ENCODE results near the gene SLC6A3.

The SLC6A3 gene

DNA sequence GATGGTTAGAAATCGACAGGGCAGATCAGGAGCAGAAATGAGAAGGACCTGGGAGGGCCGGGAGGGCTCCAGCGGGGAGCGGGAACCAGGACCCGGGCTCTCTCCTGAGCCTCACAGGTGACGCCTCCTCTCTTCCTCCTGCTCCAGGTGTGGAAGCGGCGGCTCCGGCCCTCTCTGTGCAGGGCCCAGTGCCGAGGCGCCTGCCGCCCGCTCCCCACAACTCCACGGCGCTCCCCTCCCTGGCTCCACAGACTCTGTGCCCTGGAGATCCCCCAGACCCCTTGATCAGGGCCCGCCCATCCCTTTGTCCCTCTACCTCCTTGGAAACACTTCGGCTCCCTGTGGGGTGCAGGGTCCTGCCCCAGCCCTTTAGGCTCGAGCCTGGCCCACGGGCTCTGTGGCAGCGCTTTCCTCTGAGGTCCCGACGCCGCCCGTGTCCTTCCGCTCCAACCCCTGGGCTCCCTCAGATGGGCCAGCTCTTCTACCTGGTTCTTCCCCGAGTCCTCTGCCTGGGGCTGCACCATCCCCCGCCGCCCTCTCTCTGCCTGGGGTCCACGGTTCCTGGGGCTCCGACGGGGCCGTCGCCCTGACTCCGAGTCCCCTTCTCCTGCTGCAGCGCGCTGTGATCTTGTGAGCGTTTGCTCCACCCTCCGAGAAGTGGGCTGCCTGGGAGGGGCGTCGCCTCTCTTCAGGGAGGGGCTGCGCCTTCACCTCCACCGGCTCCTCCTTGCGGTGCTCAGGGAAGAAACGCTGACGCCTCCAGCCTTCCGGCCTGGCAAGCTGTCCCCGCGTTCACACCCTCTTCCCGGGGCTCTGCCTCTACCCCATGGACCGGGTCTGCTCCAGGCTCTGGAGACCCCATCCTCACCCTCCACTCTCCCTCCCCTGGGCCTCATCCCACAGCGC is 22.4 kb upstream of the SLC6A3 start:
- TF ChIP-seq, protein P1, sequence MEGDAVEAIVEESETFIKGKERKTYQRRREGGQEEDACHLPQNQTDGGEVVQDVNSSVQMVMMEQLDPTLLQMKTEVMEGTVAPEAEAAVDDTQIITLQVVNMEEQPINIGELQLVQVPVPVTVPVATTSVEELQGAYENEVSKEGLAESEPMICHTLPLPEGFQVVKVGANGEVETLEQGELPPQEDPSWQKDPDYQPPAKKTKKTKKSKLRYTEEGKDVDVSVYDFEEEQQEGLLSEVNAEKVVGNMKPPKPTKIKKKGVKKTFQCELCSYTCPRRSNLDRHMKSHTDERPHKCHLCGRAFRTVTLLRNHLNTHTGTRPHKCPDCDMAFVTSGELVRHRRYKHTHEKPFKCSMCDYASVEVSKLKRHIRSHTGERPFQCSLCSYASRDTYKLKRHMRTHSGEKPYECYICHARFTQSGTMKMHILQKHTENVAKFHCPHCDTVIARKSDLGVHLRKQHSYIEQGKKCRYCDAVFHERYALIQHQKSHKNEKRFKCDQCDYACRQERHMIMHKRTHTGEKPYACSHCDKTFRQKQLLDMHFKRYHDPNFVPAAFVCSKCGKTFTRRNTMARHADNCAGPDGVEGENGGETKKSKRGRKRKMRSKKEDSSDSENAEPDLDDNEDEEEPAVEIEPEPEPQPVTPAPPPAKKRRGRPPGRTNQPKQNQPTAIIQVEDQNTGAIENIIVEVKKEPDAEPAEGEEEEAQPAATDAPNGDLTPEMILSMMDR (IDR thresholded peaks at IDR 0.05; ENCODE audit: low read depth, low read length) = no peak

DNA sequence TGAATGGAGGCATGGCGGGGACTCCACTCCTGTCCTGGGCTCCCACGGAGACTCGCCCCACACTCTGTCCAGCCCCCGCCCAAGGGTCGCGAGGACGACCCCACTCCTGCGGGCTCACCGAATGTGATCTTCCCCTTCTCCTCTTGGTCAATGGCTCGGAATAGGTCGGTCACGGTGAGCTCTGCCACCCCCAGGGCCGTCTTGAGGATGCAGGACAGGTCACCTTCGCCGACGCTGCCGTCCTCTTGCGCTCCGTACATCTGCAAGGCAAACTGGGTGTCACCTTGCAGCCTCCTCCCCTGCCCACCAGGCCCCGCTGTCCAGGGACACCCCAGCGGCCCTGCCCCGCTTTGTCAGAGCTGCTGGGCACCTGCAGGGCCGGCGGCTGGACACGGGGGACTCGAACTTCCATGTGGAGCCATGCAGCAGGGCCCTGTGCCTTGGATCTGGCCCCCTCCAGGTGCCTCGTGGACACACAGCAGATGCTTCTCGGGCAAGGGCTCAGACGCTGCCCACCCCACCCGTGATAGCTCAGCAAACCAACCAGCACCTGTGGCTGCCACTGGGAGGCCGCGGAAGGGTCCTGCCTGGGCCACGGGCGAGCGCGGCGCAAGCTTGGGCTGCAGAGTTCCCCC is 21.5 kb upstream of the SLC6A3 start:
- no peak for DNase-seq (ENCODE audit: extremely low read depth, low read depth)
- TF ChIP-seq, protein P1 (IDR thresholded peaks at IDR 0.05; ENCODE audit: low read depth, low read length) = no peak

More for the DNA sequence above, 22.4 kb upstream of the SLC6A3 start:
- DNase-seq (ENCODE audit: extremely low read depth, low read depth) = no peak

DNA sequence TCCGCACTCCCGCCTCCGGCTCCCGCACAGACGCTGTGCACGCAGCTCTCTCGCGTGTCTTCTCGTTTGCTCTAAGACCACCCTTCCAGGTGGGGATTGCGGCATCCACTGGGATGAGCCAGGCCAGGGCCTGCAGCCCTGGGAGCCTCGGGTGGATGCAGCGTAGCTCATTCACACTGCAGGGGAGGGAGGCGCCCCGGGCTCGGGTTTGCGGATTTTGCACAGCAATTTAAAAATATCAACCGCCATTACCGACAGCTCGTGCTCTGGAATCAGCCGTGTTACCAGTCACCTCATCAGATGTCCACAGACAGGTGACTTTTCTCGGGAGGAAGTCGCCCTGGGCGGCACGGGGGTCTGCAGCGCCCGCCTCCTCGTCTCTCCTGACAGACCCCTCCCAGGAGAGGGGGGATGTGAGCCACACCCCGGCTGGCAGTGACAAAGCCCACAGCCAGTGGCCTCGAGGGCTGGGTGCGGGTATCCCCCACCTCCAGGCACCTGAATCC is 20.8 kb upstream of the SLC6A3 start:
- no peak for DNase-seq (ENCODE audit: extremely low read depth, low read depth)

DNA sequence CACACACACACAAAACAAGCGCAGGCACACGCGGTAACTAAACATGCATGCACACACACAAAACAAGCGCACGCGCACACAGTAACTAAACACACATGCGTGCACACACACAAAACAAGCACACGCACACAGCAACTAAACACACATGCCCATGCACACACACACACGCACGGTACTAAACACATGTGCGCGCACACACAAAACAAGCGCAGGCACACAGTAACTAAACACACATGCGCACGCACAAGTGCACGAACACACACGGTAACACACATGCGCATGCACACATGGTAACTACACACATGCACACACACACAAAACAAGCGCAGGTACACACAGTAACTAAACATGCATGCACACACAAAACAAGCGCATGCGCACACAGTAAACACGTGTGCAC is 19.9 kb upstream of the SLC6A3 start:
- TF ChIP-seq, protein P1 (IDR thresholded peaks at IDR 0.05; ENCODE audit: low read depth, low read length) = no peak
- no peak for DNase-seq (ENCODE audit: extremely low read depth, low read depth)

More for the DNA sequence above, 20.8 kb upstream of the SLC6A3 start:
- TF ChIP-seq, protein P1 (IDR thresholded peaks at IDR 0.05; ENCODE audit: low read depth, low read length) = no peak

DNA sequence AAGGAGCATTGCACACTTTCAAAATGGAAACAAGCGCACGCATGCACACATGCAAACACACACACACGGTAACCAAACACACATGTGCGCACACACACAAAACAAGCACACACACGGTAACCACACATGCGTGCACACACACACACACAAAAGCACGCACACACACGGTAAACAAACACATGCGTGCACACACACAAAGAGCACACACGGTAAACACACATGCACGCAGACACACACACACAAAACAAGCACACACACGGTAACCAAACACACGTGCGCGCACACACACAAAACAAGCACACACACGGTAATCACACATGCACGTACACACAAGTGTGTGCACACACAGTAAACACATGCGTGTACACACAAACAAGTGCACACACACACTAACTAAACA is 19.3 kb upstream of the SLC6A3 start:
- DNase-seq (ENCODE audit: extremely low read depth, low read depth) = no peak
- TF ChIP-seq, protein P1 (IDR thresholded peaks at IDR 0.05; ENCODE audit: low read depth, low read length) = no peak

DNA sequence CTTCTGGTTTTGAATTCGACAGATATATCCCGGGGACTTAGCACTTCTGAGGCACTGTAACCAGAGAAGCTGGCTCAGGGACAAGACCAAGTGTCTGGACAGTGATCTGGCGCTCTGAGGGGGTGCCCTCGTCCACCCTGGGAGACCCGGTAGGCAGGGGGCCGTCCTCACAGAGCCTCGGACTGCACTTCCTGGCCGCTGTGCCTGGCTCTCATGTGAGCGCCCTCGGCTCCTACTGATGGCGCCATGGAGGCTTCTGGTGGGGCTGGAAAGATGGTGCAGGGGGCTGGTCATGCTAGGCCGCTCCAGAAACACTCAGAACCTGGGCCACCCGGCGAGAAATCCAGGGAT is 18.8 kb upstream of the SLC6A3 start:
- TF ChIP-seq, protein P1 (IDR thresholded peaks at IDR 0.05; ENCODE audit: low read depth, low read length) = no peak
- no peak for DNase-seq (ENCODE audit: extremely low read depth, low read depth)

All from AG09319 (cell line).